Bronchial epithelial cell (primary cell): ENCODE data around the gene ASF1B. TPM values are rescaled to one million over a fixed set of nuclear protein-coding genes. Genes with fewer than 3 reads are reported as not detected.
A peak's percentile ranks its signal among the peaks of the same experiment; 100 is the strongest.

Source experiments
- DNase-seq: peaks from one replicate; pipeline ENCODE4 v3.0.0-alpha.2; 2010; ENCODE audit warnings: low read depth
- FAIRE-seq: peaks from 2 replicates; lab custom pipeline; 2011; peaks lifted over from hg19 to GRCh38; lab: Jason Lieb, UNC
- H3K27me3 ChIP-seq: 2 replicates; pipeline ENCODE4 v1.5.1; 2011; ENCODE audit warnings: low read length; ENCODE audit not compliant: control insufficient read depth, insufficient read depth
- H3K36me3 ChIP-seq: 2 replicates; pipeline ENCODE4 v1.5.1; 2011; ENCODE audit warnings: low read length; ENCODE audit not compliant: control insufficient read depth, insufficient read depth
- H3K4me3 ChIP-seq: 2 replicates; pipeline ENCODE4 v1.5.1; 2011; ENCODE audit warnings: mild to moderate bottlenecking, low read depth, low read length, control low read depth
- CTCF ChIP-seq: IDR thresholded peaks from 2 replicates; pipeline ENCODE4 v1.5.1; 2011; ENCODE audit warnings: mild to moderate bottlenecking, moderate library complexity, low read length, control low read depth, inconsistent platforms; ENCODE audit not compliant: insufficient read depth, severe bottlenecking
- total RNA-seq: library from RNA; depleted of rRNA; stranded (reverse); fragments of >200 nt; gene quantifications from 2 replicates; pipeline ENCODE4 v1.2.1, GENCODE V29; 2014

The ASF1B gene
- total RNA-seq, 1 donor from 2014 or later, result 0.53 TPM

GRCh38 chr19:14145381-14145780 lies 9.0 kb upstream of the ASF1B start:
- no peaks in the 10 kb centered on the region for H3K27me3 ChIP-seq
- no peaks in the 10 kb centered on the region for H3K36me3 ChIP-seq
- FAIRE-seq (no peak), DNase-seq (no peak)
- H3K4me3 ChIP-seq, result no peak overlapping the region
- no peak for TF ChIP-seq CTCF

- H3K4me3 ChIP-seq, result no peak overlapping the region
- FAIRE-seq (no peak), DNase-seq (no peak)
- H3K27me3 ChIP-seq, result no peaks in the 10 kb centered on the region
- no peaks in the 10 kb centered on the region for H3K36me3 ChIP-seq
- TF ChIP-seq CTCF, result no peak
These were observed 6.1 kb upstream of the ASF1B start for GRCh38 chr19:14142262-14143190.

- Histone ChIP-seq H3K36me3 (no peaks in the 10 kb centered on the region), H3K27me3 (no peaks in the 10 kb centered on the region), H3K4me3 (no peak overlapping the region)
- TF ChIP-seq CTCF, result no peak
- DNase-seq, result no peak
- FAIRE-seq, result no peak
These were observed 4.7 kb upstream of the ASF1B start for GRCh38 chr19:14141041-14141440.

GRCh38 chr19:14139944-14140343 lies 3.6 kb upstream of the ASF1B start:
- no peak for FAIRE-seq

GRCh38 chr19:14138576-14139265 lies 2.3 kb upstream of the ASF1B start:
- TF ChIP-seq CTCF, result no peak
- H3K36me3 ChIP-seq, result no peaks in the 10 kb centered on the region
- H3K27me3 ChIP-seq, result no peaks in the 10 kb centered on the region
- DNase-seq (peak; percentile 3), FAIRE-seq (no peak)
- H3K4me3 ChIP-seq, result no peak overlapping the region

More at GRCh38 chr19:14139944-14140343, 3.6 kb upstream of the ASF1B start:
- DNase-seq, result no peak
- Histone ChIP-seq H3K27me3 (no peaks in the 10 kb centered on the region), H3K36me3 (no peaks in the 10 kb centered on the region), H3K4me3 (no peak overlapping the region)
- TF ChIP-seq CTCF, result no peak
